ENCODE data around the gene THTPA. TPM values are rescaled to one million over a fixed set of nuclear protein-coding genes. Genes with fewer than 3 reads are reported as not detected.
A peak's percentile ranks its signal among the peaks of the same experiment; 100 is the strongest.

THTPA gene
- total RNA-seq, 1 experiment from 2014 or later, result 16.8 TPM

GRCh38 chr14:23566778-23567185, 10.7 kb downstream of the THTPA start:
- no peaks in the 10 kb centered on the region for H3K27me3 Mint-ChIP-seq (ENCODE audit: insufficient read depth, unreplicated experiment)
- BruUV-seq (replicated peaks), result no TSS peak
- peaks cover 37% of the 10 kb centered on the region for H3K36me3 Mint-ChIP-seq (ENCODE audit: insufficient read depth, unreplicated experiment)
- no peak for DNase-seq (ENCODE audit: unreplicated experiment)
- peaks cover 21% of the 10 kb centered on the region for H3K4me1 Mint-ChIP-seq (ENCODE audit: insufficient read depth, unreplicated experiment)
- intact Hi-C loops (cut with micrococcal nuclease), result loop anchor here (5.0 kb wide), 1 partner anchor 526 kb away; the partner anchor contains the start of gene PCK2
- H3K27ac Mint-ChIP-seq (ENCODE audit: low read depth, unreplicated experiment), result peak overlapping the region; percentile 91
- ChIA-PET CTCF (interaction anchor here (0.6 to 7.6 kb wide), 8 partner anchors 7 to 242 kb away, joined by 3 to 57 read pairs (median 4); partner anchors contain the start of gene ZFHX2), POLR2A (interaction anchor here (0.5 to 1.8 kb wide), 11 partner anchors 9 to 344 kb away, joined by 3 to 16 read pairs (median 3); partner anchors contain the start of genes PABPN1, THTPA and ZFHX2)
- H3K4me3 Mint-ChIP-seq (ENCODE audit: unreplicated experiment), result peak overlapping the region; percentile 99
- no peaks in the 10 kb centered on the region for H3K9me3 Mint-ChIP-seq (ENCODE audit: unreplicated experiment)
- TF ChIP-seq CTCF (IDR thresholded peaks at IDR 0.05; ENCODE audit: unreplicated experiment), result peak; percentile 25

- intact Hi-C loops (cut with micrococcal nuclease), result loop anchor here (5.0 kb wide), 1 partner anchor 525 kb away; the partner anchor contains the start of gene PCK2
- H3K9me3 Mint-ChIP-seq (ENCODE audit: unreplicated experiment), result no peaks in the 10 kb centered on the region
- peaks cover 36% of the 10 kb centered on the region for H3K36me3 Mint-ChIP-seq (ENCODE audit: insufficient read depth, unreplicated experiment)
- H3K4me3 Mint-ChIP-seq (ENCODE audit: unreplicated experiment), result peak within 1 kb of the TSS; percentile 99
- CTCF ChIA-PET, result interaction anchor here (0.6 to 7.6 kb wide), 9 partner anchors 8 to 243 kb away, joined by 3 to 57 read pairs (median 4); partner anchors contain the start of gene ZFHX2
- H3K4me1 Mint-ChIP-seq (ENCODE audit: insufficient read depth, unreplicated experiment), result peaks cover 26% of the 10 kb centered on the region
- TSS peak; percentile 34 for BruUV-seq (replicated peaks)
- peak within 1 kb of the TSS; percentile 91 for H3K27ac Mint-ChIP-seq (ENCODE audit: low read depth, unreplicated experiment)
- POLR2A ChIA-PET, result interaction anchor here (0.5 to 1.8 kb wide), 14 partner anchors 9 to 706 kb away, joined by 3 to 16 read pairs (median 3); partner anchors contain the start of genes PABPN1, THTPA and ZFHX2
- H3K27me3 Mint-ChIP-seq (ENCODE audit: insufficient read depth, unreplicated experiment), result no peaks in the 10 kb centered on the region
- DNase-seq (ENCODE audit: unreplicated experiment), result peak; percentile 90
- no peak for TF ChIP-seq CTCF (IDR thresholded peaks at IDR 0.05; ENCODE audit: unreplicated experiment)
These were observed 11.3 kb downstream of the THTPA start, which contains the start of gene AP1G2 for GRCh38 chr14:23567186-23568020. Gene AP1G2, minus strand, starts transcription at chr14:23567791. Its CDS starts 477 bp downstream, at chr14:23567314.

GRCh38 chr14:23568021-23568599, 12.0 kb downstream of the THTPA start:
- CTCF ChIA-PET, result interaction anchor here (0.6 to 7.6 kb wide), 5 partner anchors 9 to 304 kb away, joined by 3 to 57 read pairs (median 4); partner anchors contain the start of gene ZFHX2
- DNase-seq (ENCODE audit: unreplicated experiment), result no peak
- intact Hi-C loops (cut with micrococcal nuclease), result loop anchor here (5.0 kb wide), 1 partner anchor 524 kb away; the partner anchor contains the start of gene PCK2
- H3K4me3 Mint-ChIP-seq (ENCODE audit: unreplicated experiment), result peak overlapping the region; percentile 99
- peaks cover 31% of the 10 kb centered on the region for H3K4me1 Mint-ChIP-seq (ENCODE audit: insufficient read depth, unreplicated experiment)
- TF ChIP-seq CTCF (IDR thresholded peaks at IDR 0.05; ENCODE audit: unreplicated experiment), result no peak
- no peaks in the 10 kb centered on the region for H3K9me3 Mint-ChIP-seq (ENCODE audit: unreplicated experiment)
- H3K27ac Mint-ChIP-seq (ENCODE audit: low read depth, unreplicated experiment), result peak overlapping the region; percentile 91
- H3K36me3 Mint-ChIP-seq (ENCODE audit: insufficient read depth, unreplicated experiment), result peaks cover 29% of the 10 kb centered on the region
- no peaks in the 10 kb centered on the region for H3K27me3 Mint-ChIP-seq (ENCODE audit: insufficient read depth, unreplicated experiment)
- BruUV-seq (replicated peaks), result TSS peak; percentile 68
- POLR2A ChIA-PET, result interaction anchor here (0.6 to 1.8 kb wide), 7 partner anchors 10 to 706 kb away, joined by 3 to 16 read pairs (median 4); partner anchors contain the start of gene THTPA

Measured in MCF 10A (cell line).